B cell (primary cell): ENCODE results near the gene PAFAH1B2.

Experiments used
- EZH2 ChIP-seq: IDR thresholded peaks from 2 replicates; pipeline ENCODE4 v1.6.1; 2012; ENCODE audit warnings: borderline replicate concordance, low read depth, mild to moderate bottlenecking, moderate library complexity, low read length; ENCODE audit not compliant: insufficient read depth, poor library complexity, severe bottlenecking
- TF ChIP-seq, protein P1 (sequence below): fragments of 200-600 bp; IDR thresholded peaks from one replicate; pipeline ENCODE4 v1.8.0; 2022; ENCODE audit warnings: antibody characterized with exemption, mild to moderate bottlenecking

GRCh38 chr11:117214404-117215110 lies 70.5 kb downstream of the PAFAH1B2 start:
- TF ChIP-seq, protein P1, sequence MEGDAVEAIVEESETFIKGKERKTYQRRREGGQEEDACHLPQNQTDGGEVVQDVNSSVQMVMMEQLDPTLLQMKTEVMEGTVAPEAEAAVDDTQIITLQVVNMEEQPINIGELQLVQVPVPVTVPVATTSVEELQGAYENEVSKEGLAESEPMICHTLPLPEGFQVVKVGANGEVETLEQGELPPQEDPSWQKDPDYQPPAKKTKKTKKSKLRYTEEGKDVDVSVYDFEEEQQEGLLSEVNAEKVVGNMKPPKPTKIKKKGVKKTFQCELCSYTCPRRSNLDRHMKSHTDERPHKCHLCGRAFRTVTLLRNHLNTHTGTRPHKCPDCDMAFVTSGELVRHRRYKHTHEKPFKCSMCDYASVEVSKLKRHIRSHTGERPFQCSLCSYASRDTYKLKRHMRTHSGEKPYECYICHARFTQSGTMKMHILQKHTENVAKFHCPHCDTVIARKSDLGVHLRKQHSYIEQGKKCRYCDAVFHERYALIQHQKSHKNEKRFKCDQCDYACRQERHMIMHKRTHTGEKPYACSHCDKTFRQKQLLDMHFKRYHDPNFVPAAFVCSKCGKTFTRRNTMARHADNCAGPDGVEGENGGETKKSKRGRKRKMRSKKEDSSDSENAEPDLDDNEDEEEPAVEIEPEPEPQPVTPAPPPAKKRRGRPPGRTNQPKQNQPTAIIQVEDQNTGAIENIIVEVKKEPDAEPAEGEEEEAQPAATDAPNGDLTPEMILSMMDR: no peak
- no peak for TF ChIP-seq EZH2
